B cell (primary cell): ENCODE data around the gene AIG1.

Experiments used
- EZH2 ChIP-seq: IDR thresholded peaks from 2 replicates; pipeline ENCODE4 v1.6.1; 2012; ENCODE audit warnings: borderline replicate concordance, low read depth, mild to moderate bottlenecking, moderate library complexity, low read length; ENCODE audit not compliant: insufficient read depth, poor library complexity, severe bottlenecking
- TF ChIP-seq, protein P1 (sequence below): fragments of 200-600 bp; IDR thresholded peaks from one replicate; pipeline ENCODE4 v1.8.0; 2022; ENCODE audit warnings: antibody characterized with exemption, mild to moderate bottlenecking

DNA sequence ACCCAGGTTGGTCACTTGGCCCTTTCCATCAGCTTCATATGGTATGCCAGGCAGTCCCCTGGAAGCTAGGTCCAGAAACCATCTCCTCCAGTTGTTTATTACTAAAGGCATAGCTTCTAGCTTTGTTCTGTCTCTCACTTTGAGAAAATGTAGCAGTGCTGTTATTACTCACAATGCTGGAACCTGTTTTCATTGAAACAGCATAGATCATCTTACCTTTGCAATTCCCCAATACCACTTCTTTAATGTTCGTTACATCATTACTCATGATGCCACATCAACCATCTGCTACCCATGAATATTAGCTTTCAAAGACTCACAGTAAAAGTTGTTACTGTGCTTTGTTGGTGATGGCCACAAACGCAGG lies 301.5 kb downstream of the AIG1 start:
- TF ChIP-seq EZH2: no peak
- TF ChIP-seq, protein P1, sequence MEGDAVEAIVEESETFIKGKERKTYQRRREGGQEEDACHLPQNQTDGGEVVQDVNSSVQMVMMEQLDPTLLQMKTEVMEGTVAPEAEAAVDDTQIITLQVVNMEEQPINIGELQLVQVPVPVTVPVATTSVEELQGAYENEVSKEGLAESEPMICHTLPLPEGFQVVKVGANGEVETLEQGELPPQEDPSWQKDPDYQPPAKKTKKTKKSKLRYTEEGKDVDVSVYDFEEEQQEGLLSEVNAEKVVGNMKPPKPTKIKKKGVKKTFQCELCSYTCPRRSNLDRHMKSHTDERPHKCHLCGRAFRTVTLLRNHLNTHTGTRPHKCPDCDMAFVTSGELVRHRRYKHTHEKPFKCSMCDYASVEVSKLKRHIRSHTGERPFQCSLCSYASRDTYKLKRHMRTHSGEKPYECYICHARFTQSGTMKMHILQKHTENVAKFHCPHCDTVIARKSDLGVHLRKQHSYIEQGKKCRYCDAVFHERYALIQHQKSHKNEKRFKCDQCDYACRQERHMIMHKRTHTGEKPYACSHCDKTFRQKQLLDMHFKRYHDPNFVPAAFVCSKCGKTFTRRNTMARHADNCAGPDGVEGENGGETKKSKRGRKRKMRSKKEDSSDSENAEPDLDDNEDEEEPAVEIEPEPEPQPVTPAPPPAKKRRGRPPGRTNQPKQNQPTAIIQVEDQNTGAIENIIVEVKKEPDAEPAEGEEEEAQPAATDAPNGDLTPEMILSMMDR: no peak
